IMR-90 (cell line): Measurements from ENCODE around the gene NFATC3. TPM values are rescaled to one million over a fixed set of nuclear protein-coding genes. Genes with fewer than 3 reads are reported as not detected.

Experiments
- ATAC-seq: fragments of 200-7000 bp; cut with Tn5 transposase; 2 replicates; pipeline ENCODE4 v1.9.1; 2020; ENCODE audit warnings: low read depth, mild to moderate bottlenecking, moderate library complexity
- BruUV-seq: library from RNA; stranded (reverse); fragments of 400-500 nt; replicated peaks from 2 replicates; lab custom pipeline; 2021; lab: Mats Ljungman, UMichigan
- CTCF ChIA-PET: fragments of 300-600 bp; formaldehyde crosslinking; extraction: SDS; loops from one replicate; lab custom pipeline; 2021; ENCODE audit warnings: antibody characterized with exemption; lab: Yijun Ruan, JAX
- POLR2A ChIA-PET: fragments of 300-600 bp; sonication (Branson Sonifier 250); formaldehyde crosslinking; loops from one replicate; lab custom pipeline; 2022; ENCODE audit warnings: antibody characterized with exemption; ENCODE audit not compliant: unreplicated experiment; lab: Charles Lee
- DNase-seq: peaks from one replicate; pipeline ENCODE4 v3.0.0; 2013
- H2AFZ ChIP-seq: replicated peaks from 2 replicates; pipeline ENCODE3; 2013; ENCODE audit warnings: low read length, mild to moderate bottlenecking; ENCODE audit not compliant: poor library complexity
- H2AK5ac ChIP-seq: 2 replicates; pipeline ENCODE4 v1.6.1; 2013; ENCODE audit warnings: low read depth, low read length, inconsistent platforms
- H2AK9ac ChIP-seq: replicated peaks from 2 replicates; pipeline ENCODE3; 2013; ENCODE audit warnings: mild to moderate bottlenecking, low read depth, low read length, moderate library complexity; ENCODE audit not compliant: poor library complexity
- H2BK120ac ChIP-seq: 2 replicates; pipeline ENCODE4 v1.6.1; 2013; ENCODE audit warnings: low read depth, low read length, inconsistent platforms
- H2BK15ac ChIP-seq: 3 replicates; pipeline ENCODE4 v1.6.1; 2013; ENCODE audit warnings: low read depth, low read length, inconsistent platforms
- H2BK20ac ChIP-seq: 2 replicates; pipeline ENCODE4 v1.6.1; 2013; ENCODE audit warnings: low read depth, mild to moderate bottlenecking, inconsistent platforms, low read length, moderate library complexity
- H2BK5ac ChIP-seq: 2 replicates; pipeline ENCODE4 v1.6.1; 2013; ENCODE audit warnings: mild to moderate bottlenecking, low read depth, low read length, inconsistent platforms; ENCODE audit not compliant: poor library complexity, severe bottlenecking
- H3K14ac ChIP-seq: replicated peaks from 2 replicates; pipeline ENCODE4 v1.6.1; 2013; ENCODE audit warnings: low read depth, low read length, inconsistent platforms
- H3K18ac ChIP-seq: 2 replicates; pipeline ENCODE4 v1.6.1; 2013; ENCODE audit warnings: low read depth, low read length, control low read depth
- H3K23ac ChIP-seq: 2 replicates; pipeline ENCODE4 v1.6.1; 2013; ENCODE audit warnings: low read depth, low read length, inconsistent platforms
- H3K27ac ChIP-seq: 2 replicates; pipeline ENCODE4 v1.5.1; 2013; ENCODE audit warnings: mild to moderate bottlenecking, control low read depth, low read length; ENCODE audit not compliant: insufficient read depth
- H3K27me3 ChIP-seq: 2 replicates; pipeline ENCODE4 v1.6.1; 2013; ENCODE audit warnings: low read length; ENCODE audit not compliant: control insufficient read depth, insufficient read depth
- H3K36me3 ChIP-seq: 2 replicates; pipeline ENCODE4 v1.6.1; 2013; ENCODE audit warnings: low read length, mixed read lengths; ENCODE audit not compliant: control insufficient read depth, insufficient read depth
- H3K4ac ChIP-seq: 2 replicates; pipeline ENCODE4 v1.6.1; 2013; ENCODE audit warnings: low read depth, low read length, inconsistent platforms
- H3K4me1 ChIP-seq: 2 replicates; pipeline ENCODE4 v1.6.1; 2013; ENCODE audit warnings: low read length, mixed read lengths; ENCODE audit not compliant: control insufficient read depth, insufficient read depth
- H3K4me2 ChIP-seq: 2 replicates; pipeline ENCODE4 v1.6.1; 2013; ENCODE audit warnings: low read depth, mild to moderate bottlenecking, control low read depth, low read length, moderate library complexity
- H3K4me3 ChIP-seq: 2 replicates; pipeline ENCODE4 v1.5.1; 2013; ENCODE audit warnings: low read depth, mild to moderate bottlenecking, control low read depth, low read length, moderate library complexity; ENCODE audit not compliant: insufficient read depth
- H3K56ac ChIP-seq: 2 replicates; pipeline ENCODE4 v1.6.1; 2013; ENCODE audit warnings: low read length, inconsistent platforms; ENCODE audit not compliant: insufficient read depth; ENCODE audit errors: extremely low read depth
- H3K79me1 ChIP-seq, 2 experiments: 2 replicates each; pipeline ENCODE4 v1.6.1; 2013; ENCODE audit warnings: low read length in 2 of 2, inconsistent platforms in 1 of 2, low read depth in 1 of 2
- H3K9ac ChIP-seq: 2 replicates; pipeline ENCODE4 v1.6.1; 2013; ENCODE audit warnings: low read depth, low read length, control low read depth
- H3K9me1 ChIP-seq: 2 replicates; pipeline ENCODE4 v1.6.1; 2013; ENCODE audit warnings: low read length, inconsistent platforms; ENCODE audit not compliant: insufficient read depth
- H3K9me3 ChIP-seq: 2 replicates; pipeline ENCODE4 v1.6.1; 2013; ENCODE audit warnings: low read length; ENCODE audit not compliant: control insufficient read depth, insufficient read depth
- H4K20me1 ChIP-seq: 2 replicates; pipeline ENCODE4 v1.6.1; 2013; ENCODE audit warnings: low read length, inconsistent platforms; ENCODE audit not compliant: insufficient read depth
- H4K5ac ChIP-seq: 2 replicates; pipeline ENCODE4 v1.6.1; 2013; ENCODE audit warnings: mild to moderate bottlenecking, low read depth, low read length, control low read depth
- H4K8ac ChIP-seq, 2 experiments: 2 replicates each; pipeline ENCODE4 v1.6.1; 2013; ENCODE audit warnings: low read depth in 2 of 2, low read length in 2 of 2, control low read depth in 1 of 2, inconsistent platforms in 1 of 2
- H4K91ac ChIP-seq: 2 replicates; pipeline ENCODE4 v1.6.1; 2013; ENCODE audit warnings: low read depth, low read length, inconsistent platforms; ENCODE audit not compliant: insufficient read depth
- CHD1 ChIP-seq: IDR thresholded peaks from 2 replicates; pipeline ENCODE4 v1.6.1; 2012; ENCODE audit warnings: low read depth, low read length, improper control_type of control experiment
- ELK1 ChIP-seq: fragments of 150-350 bp; IDR thresholded peaks from 2 replicates; pipeline ENCODE4 v1.6.1; 2016; ENCODE audit warnings: low read depth, mild to moderate bottlenecking, low read length, moderate library complexity, borderline replicate concordance
- MXI1 ChIP-seq: IDR thresholded peaks from 2 replicates; pipeline ENCODE4 v1.6.1; 2012; ENCODE audit warnings: low read depth, mild to moderate bottlenecking, low read length, moderate library complexity, borderline replicate concordance
- NFE2L2 ChIP-seq: fragments of 150-350 bp; IDR thresholded peaks from 2 replicates; pipeline ENCODE4 v1.6.1; 2016; ENCODE audit warnings: low read depth, mild to moderate bottlenecking, low read length
- RCOR1 ChIP-seq: IDR thresholded peaks from 2 replicates; pipeline ENCODE4 v1.6.1; 2012; ENCODE audit warnings: mild to moderate bottlenecking, low read length, improper control_type of control experiment; ENCODE audit not compliant: insufficient replicate concordance
- WGBS, 2 experiments: methylation state at CpG; one replicate each; pipeline versions ENCODE4 v1.1.5 to v1.1.7; 2013; ENCODE audit warnings: missing lambda C conversion rate in 2 of 2; ENCODE audit not compliant: insufficient read length in 1 of 2; ENCODE audit errors: extremely low coverage in 2 of 2; 5-methylcytosine and 5-hydroxymethylcytosine counted together
- dilution Hi-C: fragments of 300-500 bp; cut with HindIII; formaldehyde crosslinking; loops from one replicate; pipeline ENCODE4 v1.14.3; 2018; ENCODE audit warnings: low sequenced_read_pairs; ENCODE audit not compliant: unreplicated experiment
- in situ Hi-C: fragments of 300-500 bp; cut with MboI; formaldehyde crosslinking; loops from 3 replicates; pipeline ENCODE4 v1.14.3; 2019; ENCODE audit warnings: low sequenced_read_pairs, inconsistent platforms, mixed read lengths
- intact Hi-C: fragments of 100-400 bp; cut with micrococcal nuclease; formaldehyde crosslinking; loops from 2 replicates; pipeline ENCODE4 v1.10.0; 2022
- polyA plus RNA-seq, 3 experiments: library from polyadenylated mRNA; depleted of rRNA; stranded (reverse); fragments of >200 nt; gene quantifications; 2 replicates each; pipeline ENCODE4 v1.2.3, GENCODE V29; 2012; ENCODE audit warnings: low replicate concordance in 1 of 3
- total RNA-seq: library from RNA; depleted of rRNA; stranded (reverse); fragments of >200 nt; gene quantifications from 2 replicates; pipeline ENCODE4 v1.2.3, GENCODE V29; 2012

The NFATC3 gene
- total and polyA plus RNA-seq, 2 of the 4 experiments (the other 2 are of a cell fraction), result 6.3 to 21.5 TPM

GRCh38 chr16:68096491-68096890 is 11.3 kb downstream of the NFATC3 start:
- Histone ChIP-seq H4K8ac (no peak overlapping the region), H3K4ac (no peak overlapping the region), H4K20me1 (peaks cover 22% of the 10 kb centered on the region), H3K36me3 (no peaks in the 10 kb centered on the region), H2AFZ (no peak overlapping the region), H3K56ac (no peak overlapping the region), H2AK5ac (no peak overlapping the region), H3K9me1 (peaks cover 7% of the 10 kb centered on the region), H2BK120ac (no peak overlapping the region), H2BK15ac (no peak overlapping the region), H2BK5ac (no peak overlapping the region), H4K91ac (no peak overlapping the region), H3K9me3 (no peaks in the 10 kb centered on the region), H3K27me3 (no peaks in the 10 kb centered on the region), H3K4me1 (peaks cover 2% of the 10 kb centered on the region; the same call in 1 of the 2 replicates), H3K4me2 (no peak overlapping the region), H3K9ac (no peak overlapping the region), H4K5ac (no peak overlapping the region), H3K14ac (no peak overlapping the region), H3K23ac (no peak overlapping the region), H2AK9ac (no peak overlapping the region), H2BK20ac (no peak overlapping the region), H3K27ac (no peak overlapping the region), H3K18ac (no peak overlapping the region), H3K79me1 (peaks cover 34 to 76% of the 10 kb centered on the region in 2 experiments), H3K4me3 (no peak overlapping the region)
- no CpG with 5 or more reads among the region's 2 CpGs for WGBS, 2 experiments
- no peak for DNase-seq
- in situ Hi-C loops, result loop anchor here (10.0 kb wide), 1 partner anchor 128 kb away; no protein-coding TSS in a partner anchor
- no peak for ATAC-seq
- dilution Hi-C loops, result no loop called here
- BruUV-seq, result no TSS peak
- POLR2A ChIA-PET, result no interaction called here
- CTCF ChIA-PET, result no interaction called here
- intact Hi-C loops, result no loop called here
- TF ChIP-seq RCOR1, result no peak
- no peak for TF ChIP-seq ELK1
- no peak for TF ChIP-seq NFE2L2
- TF ChIP-seq CHD1, result no peak
- no peak for TF ChIP-seq MXI1
